B cell (primary cell): ENCODE data around the gene ELF3. TPM values are rescaled to one million over a fixed set of nuclear protein-coding genes. Genes with fewer than 3 reads are reported as not detected.

Source experiments
- ATAC-seq: fragments of 200-7000 bp; cut with Tn5 transposase; one replicate; pipeline ENCODE4 v1.10.0; 2021; ENCODE audit warnings: low read depth, mild to moderate bottlenecking, moderate number of reproducible peaks, moderate library complexity
- CTCF ChIA-PET: fragments of 350-600 bp; sonication (Branson Sonifier 250); formaldehyde crosslinking; loops from one replicate; lab custom pipeline; 2021; ENCODE audit warnings: antibody characterized with exemption, inconsistent platforms; lab: Charles Lee
- POLR2A ChIA-PET: fragments of 350-600 bp; sonication (Branson Sonifier 250); formaldehyde crosslinking; loops from one replicate; lab custom pipeline; 2021; ENCODE audit warnings: antibody characterized with exemption; lab: Charles Lee
- DNase-seq: peaks from one replicate; pipeline ENCODE4 v3.0.0; 2013
- H2AFZ ChIP-seq: 2 replicates; pipeline ENCODE4 v1.6.1; 2012; ENCODE audit warnings: mild to moderate bottlenecking, low read depth, low read length; ENCODE audit not compliant: insufficient read depth, poor library complexity, severe bottlenecking
- H3K27ac ChIP-seq, 2 donors: 1 replicate in 1 of 2; 2 replicates in 1 of 2; pipeline ENCODE4 v1.5.1; 2012 to 2013; ENCODE audit warnings: low read length in 2 of 2, mild to moderate bottlenecking in 2 of 2, moderate library complexity in 1 of 2
- H3K27me3 ChIP-seq, 4 experiments: fragments of 200-600 bp in 1 of 4; sonication (generic) in 1 of 4; replicated peaks in 1 of 4; 1 replicate in 2 of 4; 2 replicates in 2 of 4; pipeline versions ENCODE4 v1.6.1 to v1.7.0; 2013 to 2016; ENCODE audit warnings: low read length in 3 of 4, mild to moderate bottlenecking in 2 of 4, mixed read lengths in 1 of 4, moderate library complexity in 1 of 4; ENCODE audit not compliant: insufficient read depth in 4 of 4, control insufficient read depth in 3 of 4; ENCODE audit errors: control extremely low read depth in 1 of 4
- H3K36me3 ChIP-seq, 2 experiments: replicated peaks in 1 of 2; 1 replicate in 1 of 2; 2 replicates in 1 of 2; pipeline versions ENCODE4 v1.6.1 to v1.7.1; 2013; ENCODE audit warnings: low read length in 1 of 2; ENCODE audit not compliant: insufficient read depth in 2 of 2, control insufficient read depth in 1 of 2; ENCODE audit errors: control extremely low read depth in 1 of 2, extremely low read depth in 1 of 2
- H3K4me1 ChIP-seq, 2 donors: fragments of 200-600 bp in 1 of 2; sonication (generic) in 1 of 2; 1 replicate in 1 of 2; 2 replicates in 1 of 2; pipeline versions ENCODE4 v1.5.1 to v1.6.1; 2013 to 2017; ENCODE audit warnings: low read length in 2 of 2; ENCODE audit not compliant: control insufficient read depth in 2 of 2, insufficient read depth in 2 of 2
- H3K4me2 ChIP-seq: replicated peaks from 2 replicates; pipeline ENCODE3; 2012; ENCODE audit warnings: mild to moderate bottlenecking, low read depth, low read length; ENCODE audit not compliant: poor library complexity, severe bottlenecking
- H3K4me3 ChIP-seq, 5 experiments: fragments of 200-600 bp in 1 of 5; sonication (generic) in 1 of 5; 1 replicate in 3 of 5; 2 replicates in 2 of 5; pipeline versions ENCODE4 v1.5.1 to v1.7.0; 2011 to 2016; ENCODE audit warnings: low read length in 4 of 5, mild to moderate bottlenecking in 4 of 5, low read depth in 2 of 5, control low read depth in 1 of 5, moderate library complexity in 1 of 5; ENCODE audit not compliant: insufficient read depth in 1 of 5; ENCODE audit errors: control extremely low read depth in 1 of 5, extremely low read depth in 1 of 5
- H3K79me2 ChIP-seq: fragments of 200-600 bp; sonication (generic); one replicate; pipeline ENCODE4 v1.6.0; 2016; ENCODE audit warnings: low read length; ENCODE audit not compliant: control insufficient read depth, insufficient read depth
- H3K9ac ChIP-seq: fragments of 200-600 bp; sonication (generic); 2 replicates; pipeline ENCODE4 v1.6.1; 2017; ENCODE audit warnings: mild to moderate bottlenecking, low read length, moderate library complexity
- H3K9me3 ChIP-seq, 3 donors: one replicate each; pipeline versions ENCODE4 v1.6.1 to v1.7.1; 2013; ENCODE audit warnings: low read length in 2 of 3; ENCODE audit not compliant: control insufficient read depth in 2 of 3, insufficient read depth in 1 of 3; ENCODE audit errors: control extremely low read depth in 1 of 3
- H4K20me1 ChIP-seq: 2 replicates; pipeline ENCODE4 v1.6.0; 2012; ENCODE audit warnings: mild to moderate bottlenecking, low read length; ENCODE audit not compliant: insufficient read depth, control insufficient read depth, poor library complexity, severe bottlenecking
- H3K27ac Mint-ChIP-seq: one replicate; pipeline ENCODE4 v1.8.0; 2021; ENCODE audit warnings: mixed read lengths
- H3K27me3 Mint-ChIP-seq: one replicate; pipeline ENCODE4 v1.8.0; 2021; ENCODE audit warnings: mixed read lengths
- H3K4me1 Mint-ChIP-seq: one replicate; pipeline ENCODE4 v1.8.0; 2021; ENCODE audit warnings: mixed read lengths
- H3K4me3 Mint-ChIP-seq: one replicate; pipeline ENCODE4 v1.8.0; 2021; ENCODE audit warnings: mixed read lengths
- H3K9me3 Mint-ChIP-seq: one replicate; pipeline ENCODE4 v1.8.0; 2022; ENCODE audit warnings: mixed read lengths; ENCODE audit not compliant: insufficient read depth
- EZH2 ChIP-seq: IDR thresholded peaks from 2 replicates; pipeline ENCODE4 v1.6.1; 2012; ENCODE audit warnings: borderline replicate concordance, low read depth, mild to moderate bottlenecking, moderate library complexity, low read length; ENCODE audit not compliant: insufficient read depth, poor library complexity, severe bottlenecking
- WGBS: methylation state at CpG from one replicate; pipeline ENCODE4 v1.1.5; 2013; ENCODE audit warnings: missing lambda C conversion rate; ENCODE audit not compliant: insufficient coverage; 5-methylcytosine and 5-hydroxymethylcytosine counted together
- intact Hi-C: fragments of 100-400 bp; cut with micrococcal nuclease; formaldehyde crosslinking; loops from one replicate; pipeline ENCODE4 v1.10.0; 2022
- polyA plus RNA-seq: library from polyadenylated mRNA; depleted of rRNA; stranded (reverse); fragments of >200 nt; gene quantifications from 2 replicates; pipeline ENCODE4 v1.2.3, GENCODE V29; 2012
- total RNA-seq, 2 donors: library from RNA; stranded (reverse); fragments of 120-200 nt in 1 of 2; gene quantifications; 1 replicate in 1 of 2; 2 replicates in 1 of 2; pipeline versions ENCODE4 v1.2.3 to v1.2.4, GENCODE V29; 2013 to 2022
- TF ChIP-seq, protein P1 (sequence below): fragments of 200-600 bp; IDR thresholded peaks from one replicate; pipeline ENCODE4 v1.8.0; 2022; ENCODE audit warnings: antibody characterized with exemption, mild to moderate bottlenecking

The ELF3 gene
- total and polyA plus RNA-seq, 2 donors (not counting 1 experiment from before 2014, with no cell fraction given), result 1.6 to 4.0 TPM

- no peaks in the 10 kb centered on the region for H3K36me3 ChIP-seq
- H3K9me3 ChIP-seq, result no peaks in the 10 kb centered on the region
- ATAC-seq, result peak; percentile 78
- DNase-seq, result peak; percentile 79
- H2AFZ ChIP-seq, result peak within 1 kb of the TSS; percentile 93
- peaks cover 27% of the 10 kb centered on the region for H3K4me1 Mint-ChIP-seq
- peak within 1 kb of the TSS; percentile 95 for H3K4me2 ChIP-seq
- H3K4me1 ChIP-seq, result peaks cover 11 to 13% of the 10 kb centered on the region in 2 donors
- H4K20me1 ChIP-seq, result peaks cover 4% of the 10 kb centered on the region
- ChIA-PET POLR2A (interaction anchor here (0.5 kb wide), 2 partner anchors 23 to 33 kb away, joined by 3 read pairs; no protein-coding TSS in a partner anchor), CTCF (interaction anchor here (1.0 to 4.1 kb wide), 5 partner anchors 9 to 501 kb away, joined by 3 to 17 read pairs (median 3); no protein-coding TSS in a partner anchor)
- no peaks in the 10 kb centered on the region for H3K27me3 ChIP-seq
- peak within 1 kb of the TSS; percentile 87 for H3K9ac ChIP-seq
- H3K79me2 ChIP-seq, result peaks cover 11% of the 10 kb centered on the region
- WGBS, result under 1% methylated on average over 80 of the region's 80 CpGs
- peak within 1 kb of the TSS; percentile 53 to 94 (median 67) for H3K4me3 ChIP-seq
- H3K27ac Mint-ChIP-seq, result peak within 1 kb of the TSS; percentile 92
- no peaks in the 10 kb centered on the region for H3K9me3 Mint-ChIP-seq
- H3K4me3 Mint-ChIP-seq, result peak within 1 kb of the TSS; percentile 97
- TF ChIP-seq EZH2, result no peak
- peak within 1 kb of the TSS; percentile 6 to 54 for H3K27ac ChIP-seq
- intact Hi-C loops, result loop anchor here (1.0 to 10.0 kb wide), 6 partner anchors 28 to 960 kb away; partner anchors contain the start of genes IPO9, KIF21B, PPP1R12B and PTPN7
- no peaks in the 10 kb centered on the region for H3K27me3 Mint-ChIP-seq
These were observed 27.6 kb upstream of the ELF3 start, which contains the start of gene RNPEP for GRCh38 chr1:201982623-201983379. Gene RNPEP, plus strand, starts transcription at chr1:201982648. Its CDS starts 19 bp downstream, at chr1:201982667.

- Mint-ChIP-seq H3K4me1 (peaks cover 27% of the 10 kb centered on the region), H3K4me3 (peak overlapping the region; percentile 94), H3K9me3 (no peaks in the 10 kb centered on the region), H3K27ac (peak overlapping the region; percentile 92), H3K27me3 (no peaks in the 10 kb centered on the region)
- intact Hi-C loops, result loop anchor here (1.0 to 10.0 kb wide), 5 partner anchors 28 to 961 kb away; partner anchors contain the start of genes KIF21B, PPP1R12B, PTPN7 and RABIF
- H3K36me3 ChIP-seq, result peaks cover 0 to under 1% of the 10 kb centered on the region in 2 experiments
- no peak for DNase-seq
- H3K79me2 ChIP-seq, result peaks cover 11% of the 10 kb centered on the region
- H3K27ac ChIP-seq, result peak overlapping the region in 1 of 2 donors; percentile 54
- no peak for TF ChIP-seq EZH2
- TF ChIP-seq, protein P1, sequence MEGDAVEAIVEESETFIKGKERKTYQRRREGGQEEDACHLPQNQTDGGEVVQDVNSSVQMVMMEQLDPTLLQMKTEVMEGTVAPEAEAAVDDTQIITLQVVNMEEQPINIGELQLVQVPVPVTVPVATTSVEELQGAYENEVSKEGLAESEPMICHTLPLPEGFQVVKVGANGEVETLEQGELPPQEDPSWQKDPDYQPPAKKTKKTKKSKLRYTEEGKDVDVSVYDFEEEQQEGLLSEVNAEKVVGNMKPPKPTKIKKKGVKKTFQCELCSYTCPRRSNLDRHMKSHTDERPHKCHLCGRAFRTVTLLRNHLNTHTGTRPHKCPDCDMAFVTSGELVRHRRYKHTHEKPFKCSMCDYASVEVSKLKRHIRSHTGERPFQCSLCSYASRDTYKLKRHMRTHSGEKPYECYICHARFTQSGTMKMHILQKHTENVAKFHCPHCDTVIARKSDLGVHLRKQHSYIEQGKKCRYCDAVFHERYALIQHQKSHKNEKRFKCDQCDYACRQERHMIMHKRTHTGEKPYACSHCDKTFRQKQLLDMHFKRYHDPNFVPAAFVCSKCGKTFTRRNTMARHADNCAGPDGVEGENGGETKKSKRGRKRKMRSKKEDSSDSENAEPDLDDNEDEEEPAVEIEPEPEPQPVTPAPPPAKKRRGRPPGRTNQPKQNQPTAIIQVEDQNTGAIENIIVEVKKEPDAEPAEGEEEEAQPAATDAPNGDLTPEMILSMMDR, result no peak
- peaks cover 4% of the 10 kb centered on the region for H4K20me1 ChIP-seq
- H3K27me3 ChIP-seq, result no peaks in the 10 kb centered on the region
- peak overlapping the region; percentile 95 for H3K4me2 ChIP-seq
- H3K4me1 ChIP-seq, result peaks cover 11 to 13% of the 10 kb centered on the region in 2 donors
- WGBS, result 24% methylated on average over 9 of the region's 11 CpGs
- ChIA-PET CTCF (interaction anchor here (0.8 to 4.1 kb wide), 4 partner anchors 11 to 502 kb away, joined by 3 to 17 read pairs (median 4); no protein-coding TSS in a partner anchor), POLR2A (interaction anchor here (0.5 kb wide), 1 partner anchor 34 kb away, joined by 3 read pairs; no protein-coding TSS in a partner anchor)
- H2AFZ ChIP-seq, result peak overlapping the region; percentile 93
- peak overlapping the region; percentile 87 for H3K9ac ChIP-seq
- no peaks in the 10 kb centered on the region for H3K9me3 ChIP-seq
- no peak for ATAC-seq
- H3K4me3 ChIP-seq, result peak overlapping the region; percentile 53 to 94 (median 67)
These were observed 27.0 kb upstream of the ELF3 start for GRCh38 chr1:201983380-201983805.
